WTC11 (cell line): ENCODE data around the gene GLT8D2.

Source experiments
- CBFB ChIP-seq: sonication (generic); formaldehyde crosslinking; IDR thresholded peaks from 2 replicates; pipeline ENCODE4 v1.8.1; 2022; ENCODE audit warnings: mild to moderate bottlenecking, low read depth, missing genetic modification reagents
- SMAD4 ChIP-seq: sonication (generic); formaldehyde crosslinking; IDR thresholded peaks from 2 replicates; pipeline ENCODE4 v1.8.0; 2022; ENCODE audit warnings: mild to moderate bottlenecking, missing genetic modification reagents
- TF ChIP-seq, protein P1 (sequence below): fragments of 200-600 bp; IDR thresholded peaks from 2 replicates; pipeline ENCODE4 v1.8.0; 2022; ENCODE audit warnings: antibody characterized with exemption

DNA sequence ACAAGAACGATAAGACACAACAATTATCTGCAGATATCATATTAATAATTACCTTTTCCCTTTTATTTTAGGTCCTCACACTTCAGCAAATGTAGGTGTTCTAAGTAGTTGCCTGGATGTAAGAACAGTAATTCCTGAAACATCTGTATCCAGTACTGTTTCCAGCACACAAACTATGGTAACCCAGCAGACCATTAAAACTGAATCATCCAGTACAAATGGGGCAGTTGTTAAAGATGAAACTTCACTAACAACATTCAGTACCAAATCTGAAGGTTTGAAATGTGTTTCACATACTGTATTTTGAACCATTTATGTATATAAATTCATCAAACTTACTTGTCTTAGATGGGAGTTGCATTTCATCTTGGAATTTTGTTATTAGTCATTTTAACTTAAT, 45.3 kb upstream of the GLT8D2 start:
- TF ChIP-seq, protein P1, sequence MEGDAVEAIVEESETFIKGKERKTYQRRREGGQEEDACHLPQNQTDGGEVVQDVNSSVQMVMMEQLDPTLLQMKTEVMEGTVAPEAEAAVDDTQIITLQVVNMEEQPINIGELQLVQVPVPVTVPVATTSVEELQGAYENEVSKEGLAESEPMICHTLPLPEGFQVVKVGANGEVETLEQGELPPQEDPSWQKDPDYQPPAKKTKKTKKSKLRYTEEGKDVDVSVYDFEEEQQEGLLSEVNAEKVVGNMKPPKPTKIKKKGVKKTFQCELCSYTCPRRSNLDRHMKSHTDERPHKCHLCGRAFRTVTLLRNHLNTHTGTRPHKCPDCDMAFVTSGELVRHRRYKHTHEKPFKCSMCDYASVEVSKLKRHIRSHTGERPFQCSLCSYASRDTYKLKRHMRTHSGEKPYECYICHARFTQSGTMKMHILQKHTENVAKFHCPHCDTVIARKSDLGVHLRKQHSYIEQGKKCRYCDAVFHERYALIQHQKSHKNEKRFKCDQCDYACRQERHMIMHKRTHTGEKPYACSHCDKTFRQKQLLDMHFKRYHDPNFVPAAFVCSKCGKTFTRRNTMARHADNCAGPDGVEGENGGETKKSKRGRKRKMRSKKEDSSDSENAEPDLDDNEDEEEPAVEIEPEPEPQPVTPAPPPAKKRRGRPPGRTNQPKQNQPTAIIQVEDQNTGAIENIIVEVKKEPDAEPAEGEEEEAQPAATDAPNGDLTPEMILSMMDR: no peak
- TF ChIP-seq CBFB (CRISPR knock-in tag) (no peak), SMAD4 (CRISPR knock-in tag) (no peak)
